Esophagus muscularis mucosa (tissue), 3 donors: ENCODE data around the gene HSD17B1.
"Not testable (repeated sequence)": the region's sequence is repeated elsewhere in the genome, so short reads cannot be mapped to it uniquely, and the experiment has no call there.

Experiments
- CTCF ChIP-seq, 3 experiments: fragments of 200-600 bp in 2 of 3; fragments of 450-650 bp in 1 of 3; sonication (generic) in 2 of 3; IDR thresholded peaks; one replicate each; pipeline ENCODE4 v1.5.1; 2017 to 2019; ENCODE audit warnings: antibody characterized with exemption in 3 of 3, mild to moderate bottlenecking in 2 of 3, moderate library complexity in 1 of 3
- POLR2A ChIP-seq: fragments of 450-650 bp; IDR thresholded peaks from one replicate; pipeline ENCODE4 v1.6.1; 2017; ENCODE audit warnings: antibody characterized with exemption, moderate library complexity, mild to moderate bottlenecking, low read depth
- POLR2AphosphoS5 ChIP-seq, 2 donors: sonication (generic); formaldehyde crosslinking; IDR thresholded peaks; one replicate each; pipeline ENCODE4 v1.6.1; 2017; ENCODE audit warnings: antibody characterized with exemption in 2 of 2

- not testable (repeated sequence) for TF ChIP-seq POLR2A; CTCF (IDR thresholded peaks at IDR 0.05); POLR2AphosphoS5 (IDR thresholded peaks at IDR 0.05)
Observed at GRCh38 chr17:42545755-42546505, 6.8 kb upstream of the HSD17B1 start.
